Skeletal muscle satellite cell (primary cell): Measurements from ENCODE around the gene DET1.
"Not testable (repeated sequence)": the region's sequence is repeated elsewhere in the genome, so short reads cannot be mapped to it uniquely, and the experiment has no call there.

Source experiments
- H3K27me3 ChIP-seq: 2 replicates; pipeline ENCODE4 v1.7.0; 2013; ENCODE audit warnings: low read length; ENCODE audit not compliant: control insufficient read depth, insufficient read depth
- H3K36me3 ChIP-seq: 2 replicates; pipeline ENCODE4 v1.7.0; 2013; ENCODE audit warnings: mild to moderate bottlenecking, control low read depth, low read length; ENCODE audit not compliant: insufficient read depth
- H3K4me1 ChIP-seq: 2 replicates; pipeline ENCODE4 v1.7.0; 2013; ENCODE audit warnings: low read length; ENCODE audit not compliant: control insufficient read depth, insufficient read depth
- H3K4me2 ChIP-seq: 2 replicates; pipeline ENCODE4 v1.7.0; 2013; ENCODE audit warnings: mild to moderate bottlenecking, low read length
- H3K4me3 ChIP-seq: 2 replicates; pipeline ENCODE4 v1.7.0; 2013; ENCODE audit warnings: low read length
- H3K9ac ChIP-seq: 2 replicates; pipeline ENCODE4 v1.7.0; 2013; ENCODE audit warnings: mild to moderate bottlenecking, low read depth, low read length, moderate library complexity
- H3K9me3 ChIP-seq: replicated peaks from 2 replicates; pipeline ENCODE4 v1.7.0; 2013; ENCODE audit warnings: mild to moderate bottlenecking, control low read depth, low read length

DET1 gene

DNA sequence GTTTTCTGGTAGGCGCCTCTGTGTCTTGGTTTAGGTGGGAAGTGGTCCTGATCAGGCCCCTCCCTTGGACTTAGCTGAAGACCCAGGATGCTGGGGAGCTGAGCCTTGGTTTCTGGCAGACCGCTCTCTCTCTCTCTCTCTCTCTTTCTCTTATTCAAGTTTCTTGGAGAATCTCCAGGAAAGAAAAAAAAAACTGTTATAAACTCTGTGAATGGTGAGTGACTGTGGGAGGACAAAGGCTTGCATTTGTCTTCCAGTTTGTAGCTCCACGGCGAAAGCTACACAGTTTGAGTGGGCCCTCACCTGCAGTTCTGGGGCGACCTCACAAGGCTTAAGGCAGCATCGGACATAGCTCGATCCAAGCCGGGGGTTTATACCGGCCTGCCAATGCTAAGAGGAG is 7.5 kb downstream of the DET1 start:
- no peaks in the 10 kb centered on the region for H3K4me1 ChIP-seq
- no peaks in the 10 kb centered on the region for H3K9me3 ChIP-seq
- H3K27me3 ChIP-seq, result no peaks in the 10 kb centered on the region
- H3K4me3 ChIP-seq, result no peak overlapping the region
- H3K36me3 ChIP-seq, result no peaks in the 10 kb centered on the region
- H3K9ac ChIP-seq, result no peak overlapping the region
- no peak overlapping the region for H3K4me2 ChIP-seq

DNA sequence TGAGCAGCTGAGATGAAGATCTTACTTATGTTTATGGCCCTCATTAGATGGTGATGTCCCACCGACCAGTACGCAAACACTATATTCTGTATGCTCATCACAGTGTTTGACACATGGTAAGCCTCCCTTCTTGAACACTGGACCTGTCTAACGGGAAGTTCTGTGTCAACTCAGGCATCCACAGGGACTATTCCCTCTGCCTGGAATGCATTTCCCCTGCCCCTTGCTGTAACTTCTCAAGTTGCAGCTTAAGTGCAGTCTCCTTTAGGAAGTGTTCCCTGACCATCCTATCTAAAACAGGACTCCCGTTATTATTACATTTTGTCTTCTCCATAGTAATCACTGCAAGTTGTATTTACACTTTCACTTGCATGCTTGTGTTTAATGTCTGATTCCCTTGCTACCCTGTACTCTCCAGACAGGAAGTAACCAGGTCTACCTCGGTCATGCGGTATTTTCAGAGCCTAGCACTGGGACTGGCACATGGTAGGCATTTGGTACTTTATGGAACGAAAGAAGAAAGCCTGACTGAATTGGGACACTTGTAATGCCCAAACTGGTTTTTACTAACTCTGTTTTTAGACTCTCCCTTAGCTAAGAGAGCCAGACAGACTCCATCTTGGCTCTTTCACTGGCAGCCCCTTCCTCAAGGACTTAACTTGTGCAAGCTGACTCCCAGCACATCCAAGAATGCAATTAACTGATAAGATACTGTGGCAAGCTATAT is 8.7 kb downstream of the DET1 start:
- H3K36me3 ChIP-seq, result no peaks in the 10 kb centered on the region
- no peaks in the 10 kb centered on the region for H3K27me3 ChIP-seq
- no peak overlapping the region for H3K4me2 ChIP-seq
- no peaks in the 10 kb centered on the region for H3K4me1 ChIP-seq
- H3K4me3 ChIP-seq, result no peak overlapping the region
- H3K9me3 ChIP-seq, result no peaks in the 10 kb centered on the region
- no peak overlapping the region for H3K9ac ChIP-seq

GRCh38 chr15:88535607-88536313 is 10.7 kb downstream of the DET1 start:
- Histone ChIP-seq H3K36me3 (peaks cover 6% of the 10 kb centered on the region), H3K9ac (no peak overlapping the region), H3K4me3 (no peak overlapping the region), H3K4me1 (no peaks in the 10 kb centered on the region), H3K27me3 (no peaks in the 10 kb centered on the region), H3K4me2 (no peak overlapping the region), H3K9me3 (no peaks in the 10 kb centered on the region)

GRCh38 chr15:88535100-88535499 is 11.4 kb downstream of the DET1 start:
- Histone ChIP-seq H3K9ac (no peak overlapping the region), H3K36me3 (peaks cover 12% of the 10 kb centered on the region), H3K27me3 (no peaks in the 10 kb centered on the region), H3K9me3 (no peaks in the 10 kb centered on the region), H3K4me3 (no peak overlapping the region), H3K4me2 (no peak overlapping the region), H3K4me1 (no peaks in the 10 kb centered on the region)

DNA sequence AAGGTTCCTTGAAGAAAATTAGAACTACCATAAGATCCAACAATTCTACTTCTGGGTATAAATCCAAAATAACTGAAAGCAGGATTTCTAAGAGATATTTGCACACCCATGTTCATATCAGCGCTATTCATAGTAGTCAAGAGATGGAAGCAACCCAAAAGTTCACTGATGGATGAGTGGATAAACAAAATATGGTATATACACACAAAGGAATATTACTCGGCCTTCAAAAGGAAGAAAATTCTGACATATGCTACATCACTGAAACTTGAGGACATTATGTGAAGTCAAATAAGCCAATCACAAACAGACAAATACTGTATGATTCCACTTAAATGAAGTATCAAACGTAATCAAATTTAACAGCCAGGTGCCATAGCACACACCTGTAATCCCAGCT is 13.1 kb downstream of the DET1 start:
- H3K9ac ChIP-seq, result no peak overlapping the region
- H3K27me3 ChIP-seq, result no peaks in the 10 kb centered on the region
- no peak overlapping the region for H3K4me3 ChIP-seq
- peaks cover 18% of the 10 kb centered on the region for H3K36me3 ChIP-seq
- H3K9me3 ChIP-seq, result no peaks in the 10 kb centered on the region
- H3K4me1 ChIP-seq, result no peaks in the 10 kb centered on the region
- H3K4me2 ChIP-seq, result no peak overlapping the region

DNA sequence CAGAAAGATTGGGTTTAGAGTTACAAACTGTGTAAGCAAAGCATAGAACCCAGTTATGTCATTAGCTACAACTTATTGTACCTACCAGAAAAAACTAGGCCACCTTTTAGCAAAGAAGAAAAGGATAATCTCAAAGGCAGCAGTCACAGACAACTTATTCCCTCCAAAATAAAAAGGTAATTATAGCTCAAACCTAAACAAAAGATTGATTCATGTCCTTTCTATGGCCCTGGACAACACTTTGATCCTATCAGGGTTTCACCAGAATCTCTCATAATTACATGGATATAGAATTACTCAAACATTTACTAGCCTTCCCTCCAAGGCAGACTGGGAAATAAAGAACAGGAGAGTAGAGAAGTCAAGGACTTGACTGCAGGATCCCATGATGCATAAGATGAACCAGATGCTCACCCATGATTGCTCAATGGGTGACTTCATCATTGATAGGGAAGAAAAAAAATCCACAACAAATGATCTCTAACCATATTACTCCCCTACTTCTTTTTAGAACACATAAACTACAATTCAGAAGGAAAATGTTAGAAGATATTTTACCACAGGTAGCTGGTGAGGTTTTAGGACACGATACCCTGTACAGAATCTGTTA is 17.4 kb downstream of the DET1 start:
- no peaks in the 10 kb centered on the region for H3K27me3 ChIP-seq
- H3K4me1 ChIP-seq, result no peaks in the 10 kb centered on the region
- no peaks in the 10 kb centered on the region for H3K9me3 ChIP-seq
- no peak overlapping the region for H3K9ac ChIP-seq
- no peak overlapping the region for H3K4me2 ChIP-seq
- H3K4me3 ChIP-seq, result no peak overlapping the region
- H3K36me3 ChIP-seq, result peaks cover 33% of the 10 kb centered on the region

- H3K27me3 ChIP-seq, result no peaks in the 10 kb centered on the region
- no peaks in the 10 kb centered on the region for H3K9me3 ChIP-seq
- no peak overlapping the region for H3K9ac ChIP-seq
- H3K4me2 ChIP-seq, result no peak overlapping the region
- H3K4me1 ChIP-seq, result no peaks in the 10 kb centered on the region
- H3K36me3 ChIP-seq, result peaks cover 35% of the 10 kb centered on the region
- no peak overlapping the region for H3K4me3 ChIP-seq
These were observed 20.1 kb downstream of the DET1 start for GRCh38 chr15:88526247-88526879.

GRCh38 chr15:88525418-88525817 is 21.1 kb downstream of the DET1 start:
- Histone ChIP-seq H3K9me3 (no peaks in the 10 kb centered on the region), H3K4me1 (no peaks in the 10 kb centered on the region), H3K9ac (no peak overlapping the region), H3K27me3 (no peaks in the 10 kb centered on the region), H3K4me3 (no peak overlapping the region), H3K4me2 (no peak overlapping the region), H3K36me3 (peaks cover 26% of the 10 kb centered on the region)

DNA sequence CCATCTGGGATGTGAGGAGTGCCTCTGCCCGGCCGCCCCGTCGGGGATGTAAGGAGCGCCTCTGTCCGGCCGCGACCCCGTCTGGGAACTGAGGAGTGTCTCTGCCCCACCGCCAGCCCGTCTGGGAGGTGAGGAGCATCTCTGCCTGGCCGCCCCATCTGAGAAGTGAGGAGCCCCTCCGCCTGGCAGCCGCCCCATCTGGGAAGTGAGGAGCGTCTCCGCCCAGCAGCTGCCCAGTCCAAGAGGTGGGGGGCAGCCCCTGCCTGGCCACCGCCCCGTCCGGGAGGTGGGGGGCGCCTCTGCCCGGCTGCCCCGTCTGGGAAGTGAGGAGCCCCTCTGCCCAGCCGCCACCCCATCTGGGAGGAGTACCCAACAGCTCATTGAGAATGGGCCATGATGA is 22.4 kb downstream of the DET1 start:
- H3K27me3 ChIP-seq, result not testable (repeated sequence)

GRCh38 chr15:88518903-88519302 is 27.6 kb downstream of the DET1 start:
- no peaks in the 10 kb centered on the region for H3K27me3 ChIP-seq
- H3K4me2 ChIP-seq, result no peak overlapping the region
- peaks cover 2% of the 10 kb centered on the region for H3K36me3 ChIP-seq
- no peaks in the 10 kb centered on the region for H3K9me3 ChIP-seq
- H3K4me3 ChIP-seq, result no peak overlapping the region
- H3K4me1 ChIP-seq, result no peaks in the 10 kb centered on the region
- H3K9ac ChIP-seq, result no peak overlapping the region

More for the DNA sequence above, 22.4 kb downstream of the DET1 start:
- H3K9ac ChIP-seq, H3K4me1 ChIP-seq, H3K4me3 ChIP-seq, H3K9me3 ChIP-seq, H3K4me2 ChIP-seq: not testable (repeated sequence)
- H3K36me3 ChIP-seq, result peaks cover 21% of the 10 kb centered on the region

DNA sequence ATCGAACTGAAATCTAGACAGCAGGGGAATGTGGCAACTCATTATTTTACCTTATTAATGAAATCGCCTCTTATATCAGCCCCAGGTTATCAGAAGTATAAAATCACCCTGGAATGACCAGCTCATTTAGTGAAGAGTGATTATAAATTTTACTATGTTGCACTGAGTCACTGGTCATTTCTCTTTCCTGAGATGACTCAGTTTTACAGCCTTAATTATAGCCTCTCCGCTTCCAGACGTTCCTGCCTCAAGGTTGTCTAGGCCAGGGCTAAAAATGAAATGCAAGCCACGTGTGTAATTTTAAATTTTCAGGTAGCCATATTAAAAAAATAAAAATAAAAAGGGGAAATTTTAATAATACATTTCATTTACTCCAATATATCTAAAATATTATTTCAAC is 33.3 kb downstream of the DET1 start:
- Histone ChIP-seq H3K9me3 (no peaks in the 10 kb centered on the region), H3K4me1 (no peaks in the 10 kb centered on the region), H3K4me3 (no peak overlapping the region), H3K36me3 (peaks cover 10% of the 10 kb centered on the region), H3K4me2 (no peak overlapping the region), H3K9ac (no peak overlapping the region), H3K27me3 (no peaks in the 10 kb centered on the region)
